ENCODE measurements around the gene FAM76A.

GRCh38 chr1:27772036-27772931 lies 46.5 kb downstream of the FAM76A start:
- no peak for TF ChIP-seq CTCF (IDR thresholded peaks at IDR 0.05)
- no peak for TF ChIP-seq POLR2A (IDR thresholded peaks at IDR 0.05)

All from esophagus squamous epithelium (tissue), 4 donors.